ENCODE measurements around the gene GCGR. TPM values are rescaled to one million over a fixed set of nuclear protein-coding genes. Genes with fewer than 3 reads are reported as not detected.

Gene GCGR
- total RNA-seq, result 0.17 TPM in 1 of 2 replicates, not detected in the other

DNA sequence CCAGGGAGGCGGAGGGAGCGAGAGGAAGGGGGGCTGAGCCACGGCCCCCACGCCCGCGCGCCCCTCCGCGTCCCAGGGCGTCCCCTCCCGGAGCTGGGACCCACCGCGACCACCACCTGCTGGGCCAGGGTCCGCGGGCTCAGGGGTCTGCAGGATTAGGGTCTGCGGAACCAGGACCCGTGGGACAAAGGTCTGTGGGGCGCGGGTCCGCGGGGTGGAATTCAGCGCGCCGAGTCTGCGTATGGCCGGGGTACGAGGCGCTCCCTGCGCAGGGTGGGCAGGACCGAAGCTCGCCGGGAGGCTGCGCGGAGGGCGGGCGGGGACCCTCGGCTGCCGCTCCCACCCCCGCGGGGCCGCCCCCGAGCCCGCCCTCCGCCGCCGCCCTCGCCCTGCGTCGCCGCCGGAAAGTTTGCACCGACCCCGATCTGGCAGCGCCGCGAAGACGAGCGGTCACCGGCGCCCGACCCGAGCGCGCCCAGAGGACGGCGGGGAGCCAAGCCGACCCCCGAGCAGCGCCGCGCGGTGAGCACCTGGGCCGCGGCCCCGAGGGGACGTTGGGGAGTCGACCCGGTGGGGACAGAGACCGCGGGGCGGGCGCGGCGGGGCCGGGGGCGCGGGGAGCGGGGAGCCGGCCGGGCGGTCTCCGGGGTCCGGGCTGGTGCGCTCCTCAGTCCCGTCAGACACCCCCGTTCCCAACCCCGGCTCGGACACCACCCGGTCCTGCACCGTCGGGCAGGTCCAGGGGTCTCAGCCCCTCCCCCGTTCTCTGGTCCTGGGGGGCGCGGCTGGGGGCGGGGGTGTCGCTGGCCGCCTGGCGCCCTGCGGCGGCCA lies at the start of gene GCGR:
Gene GCGR, plus strand, starts transcription at position 423 of the 831 bp plus-strand sequence. CDS start 4,869 bp downstream, outside the sequence.
- DNase-seq, result no peak

DNA sequence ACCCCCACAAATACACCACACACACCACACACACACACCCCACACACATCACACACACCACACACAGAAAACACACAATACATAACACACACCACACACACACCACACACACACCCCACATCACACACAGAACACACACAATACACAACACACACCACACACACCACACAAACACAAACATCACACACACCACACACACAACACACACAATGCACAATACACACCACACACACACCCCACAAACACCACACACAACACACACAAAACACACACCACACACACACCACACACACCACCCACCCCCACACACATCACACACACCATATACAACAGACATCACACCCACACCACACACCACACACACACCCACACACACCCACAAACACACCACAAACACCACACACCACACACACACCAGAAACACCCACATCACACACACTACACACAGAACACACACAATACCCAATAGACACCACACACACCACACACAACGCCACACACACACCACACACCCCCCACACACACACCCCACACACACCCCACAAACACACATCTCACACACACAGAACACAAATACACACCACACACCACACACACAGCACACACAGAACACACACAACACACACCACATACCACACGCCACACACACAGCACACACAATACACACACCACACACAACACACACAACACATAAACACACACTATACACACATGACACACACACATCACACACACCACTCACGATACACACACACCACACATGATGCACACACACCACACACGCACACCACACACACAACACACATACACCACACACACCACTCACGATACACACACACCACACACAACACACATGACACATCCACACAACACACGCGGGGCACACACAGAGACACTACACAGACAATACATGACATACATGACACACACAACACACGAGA lies 11.0 kb upstream of the GCGR start:
- no peak for DNase-seq

DNA sequence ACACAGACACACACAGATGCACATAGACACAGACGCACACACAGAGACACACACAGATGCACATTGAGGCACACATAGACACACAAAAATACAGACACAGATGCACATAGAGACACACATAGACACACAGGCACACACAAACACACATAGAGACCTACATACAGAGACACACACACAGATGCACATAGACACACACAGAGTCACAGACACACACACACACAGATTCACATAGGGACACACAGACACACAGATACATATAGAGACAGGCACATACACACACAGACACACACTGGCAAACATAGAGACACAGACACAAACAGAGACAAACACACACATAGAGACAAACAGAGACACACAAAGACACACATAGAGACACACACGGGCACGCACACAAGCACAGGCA lies 9.9 kb upstream of the GCGR start:
- DNase-seq, result no peak

DNA sequence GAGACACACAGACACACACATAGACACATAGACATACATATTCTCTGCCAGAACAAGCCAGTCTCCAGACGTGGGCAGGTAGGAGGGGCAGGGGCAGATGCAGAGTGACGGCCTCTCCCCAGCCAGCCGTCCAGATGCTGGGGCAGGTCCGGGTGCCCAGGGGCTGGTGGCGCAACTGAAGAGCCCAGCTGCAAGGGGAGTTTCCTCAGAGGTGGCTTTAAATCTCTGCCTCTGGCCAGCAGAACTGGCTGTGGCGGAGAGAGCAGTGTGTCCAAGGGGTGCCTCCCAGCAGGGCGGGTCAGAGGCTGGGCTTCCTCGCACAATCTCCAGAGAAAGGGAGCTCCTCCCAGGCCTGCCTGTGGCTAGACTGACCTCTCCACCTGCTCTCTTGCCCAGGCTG lies 9.4 kb upstream of the GCGR start:
- DNase-seq, result no peak

DNA sequence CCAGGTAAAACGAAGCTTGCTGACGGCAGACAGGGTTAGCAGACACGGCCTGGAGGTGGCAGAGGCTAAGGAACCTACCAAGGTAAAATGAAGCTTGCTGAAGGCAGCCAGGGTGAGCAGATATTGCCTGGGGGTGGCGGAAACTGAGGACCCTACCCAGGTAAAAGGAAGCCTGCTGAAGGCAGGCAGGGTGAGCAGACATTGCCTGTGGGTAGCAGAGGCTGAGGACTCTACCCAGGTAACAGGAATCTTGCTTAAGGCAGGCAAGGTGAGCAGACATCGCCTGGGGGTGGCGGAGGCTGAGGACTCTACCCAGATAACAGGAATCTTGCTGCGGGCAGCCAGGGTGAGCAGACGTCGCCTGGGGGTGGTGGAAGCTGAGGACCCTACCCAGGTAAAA lies 2.6 kb upstream of the GCGR start:
- no peak for DNase-seq

DNA sequence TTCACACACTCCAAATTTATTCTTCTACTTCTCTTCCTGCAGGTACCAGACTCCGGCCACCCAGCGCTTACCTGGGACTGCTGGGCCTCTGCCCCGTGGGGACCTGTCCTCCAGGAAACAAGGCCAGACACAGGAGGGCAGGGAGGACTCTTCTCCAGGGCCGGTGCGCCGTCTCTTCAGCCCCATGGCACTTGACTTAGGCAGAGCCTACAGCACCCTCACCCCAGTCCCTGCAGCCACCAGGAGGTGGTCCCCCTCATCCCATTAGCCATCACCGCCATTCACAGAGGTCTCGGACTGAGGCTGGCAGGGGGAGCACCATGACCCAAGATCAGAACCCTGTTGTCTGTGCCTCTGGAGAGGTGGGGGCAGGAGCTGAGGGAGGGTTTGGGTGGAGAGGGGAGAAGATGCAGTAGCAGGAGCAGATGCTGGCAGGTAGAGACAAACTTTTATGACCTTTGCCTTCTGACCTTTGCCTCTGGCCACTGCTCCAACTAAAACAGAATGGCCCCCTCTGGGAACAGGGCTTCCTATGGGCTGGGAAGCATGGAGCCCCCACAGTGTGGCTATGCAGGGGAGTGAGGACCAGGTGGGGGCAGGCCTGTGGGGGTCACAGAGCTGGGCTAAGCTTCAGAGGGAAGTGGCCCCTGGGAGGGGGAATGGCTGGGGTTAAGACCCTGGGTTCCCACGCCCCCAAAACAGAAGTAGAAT lies 1.7 kb upstream of the GCGR start:
- no peak for DNase-seq

DNA sequence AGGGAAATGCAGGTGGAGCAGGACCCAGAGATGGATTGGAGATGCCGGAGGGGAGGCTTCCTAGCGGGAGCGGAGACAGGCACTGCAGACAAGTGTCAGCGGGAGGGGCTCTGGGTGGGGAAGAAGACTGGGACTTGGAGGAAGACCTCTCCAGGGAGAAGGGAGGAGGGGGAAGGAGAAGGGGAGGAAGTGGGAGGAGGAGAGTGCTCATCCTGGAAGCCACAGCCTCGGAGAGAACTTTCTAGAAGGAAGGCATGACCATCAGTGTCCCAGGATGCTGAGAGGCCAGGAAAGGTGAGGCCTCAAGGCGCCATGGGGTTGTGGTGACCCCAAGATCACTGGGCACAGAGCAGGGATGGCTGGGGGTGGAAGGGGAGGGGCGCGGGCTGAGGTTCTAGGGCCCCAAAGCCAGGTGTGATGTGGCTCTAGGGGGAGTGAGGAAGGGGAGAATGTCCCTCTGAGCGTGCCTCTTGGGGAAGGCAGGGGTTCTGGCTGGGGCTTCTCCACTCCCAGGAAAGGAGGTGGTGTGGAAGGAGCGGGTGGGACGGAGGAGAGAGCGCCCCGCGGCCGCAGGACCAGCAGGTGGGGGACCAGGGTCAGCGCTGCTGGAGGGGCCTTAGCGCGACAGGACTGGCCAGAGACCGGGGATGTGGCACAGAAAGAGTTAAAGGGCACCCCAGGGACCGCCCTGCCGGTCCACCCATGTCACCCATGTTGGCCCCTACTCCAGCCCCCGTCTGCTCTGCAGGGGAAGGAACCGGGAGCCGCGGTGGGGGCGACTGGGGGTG lies 900 bp upstream of the GCGR start:
- no peak for DNase-seq

DNA sequence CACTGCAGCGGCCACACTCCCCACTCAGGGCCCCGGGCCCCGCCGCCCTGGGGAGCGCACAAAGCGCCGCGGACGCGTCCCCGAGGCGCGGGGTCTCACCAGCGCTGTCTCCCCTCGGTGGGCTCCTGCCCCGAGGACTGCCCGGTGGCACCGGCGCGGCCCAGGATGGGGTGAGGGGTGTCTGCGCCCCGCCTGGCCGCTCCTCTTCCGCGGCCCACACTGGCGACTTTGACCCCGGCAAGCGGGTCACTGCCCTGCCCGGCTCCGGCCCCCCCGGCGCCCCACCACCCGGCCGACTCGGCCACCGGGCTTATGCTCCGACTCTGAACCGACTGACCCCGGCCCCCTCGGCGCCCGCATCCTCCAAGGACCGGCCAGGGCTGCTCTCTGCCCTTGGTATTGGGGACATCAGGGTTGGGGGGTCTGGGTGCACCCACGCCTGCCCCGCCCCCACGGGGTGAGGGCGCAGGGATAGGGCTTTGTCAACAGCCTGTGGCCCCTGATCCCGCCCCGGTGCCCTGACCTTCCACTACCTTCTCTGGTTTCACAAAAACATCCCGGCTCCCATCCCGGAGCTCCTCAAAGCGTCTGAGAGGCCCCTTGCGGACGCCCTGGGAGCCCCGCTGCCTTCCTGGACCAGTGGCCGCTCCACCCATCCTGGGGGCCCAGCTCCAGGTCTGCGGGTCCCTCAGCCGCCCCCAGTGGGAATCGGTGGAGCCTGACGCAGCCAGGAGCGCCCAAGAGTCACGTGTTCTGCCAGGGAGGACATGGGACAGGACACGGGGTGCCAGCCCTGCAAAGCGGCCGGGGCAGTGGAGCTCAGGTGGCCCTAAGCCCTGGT lies 829 bp downstream of the GCGR start:
- DNase-seq, result no peak

DNA sequence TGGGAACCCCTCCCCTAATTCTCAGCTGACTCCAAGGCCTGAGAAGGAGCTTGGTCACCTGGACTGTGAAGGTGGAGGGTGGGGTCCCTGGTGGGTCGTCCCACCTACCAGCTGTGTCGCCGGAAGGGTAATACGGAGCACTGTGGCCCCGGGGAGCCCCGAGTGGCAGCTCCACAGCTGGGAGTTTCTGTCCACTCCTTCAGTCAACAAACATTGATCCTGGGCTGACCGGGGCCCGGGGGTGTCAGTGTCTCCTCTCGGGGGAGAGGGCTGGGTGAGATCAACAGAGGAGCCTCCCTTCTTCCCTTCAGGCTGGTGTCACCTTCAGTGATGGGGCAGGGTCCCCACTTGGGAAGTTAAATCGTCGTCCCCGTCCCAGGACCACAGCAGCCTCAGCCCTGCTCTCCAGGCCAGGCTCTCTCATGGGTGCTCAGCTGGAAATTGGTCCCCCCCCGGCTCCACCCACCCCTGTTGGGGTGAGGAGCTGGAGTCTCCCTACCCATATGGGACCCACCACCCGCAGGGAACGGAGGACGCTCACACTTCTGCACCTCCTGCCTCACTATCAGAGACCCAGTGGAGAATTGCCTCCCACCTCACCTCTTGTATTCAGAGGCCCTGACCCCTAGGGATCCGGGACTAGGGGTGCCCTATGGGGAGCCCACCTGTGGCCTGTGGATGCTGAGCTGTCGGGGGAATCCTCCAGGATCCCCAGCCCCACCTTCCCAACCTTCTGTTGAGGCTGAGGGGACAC lies 1.9 kb downstream of the GCGR start:
- DNase-seq, result no peak

DNA sequence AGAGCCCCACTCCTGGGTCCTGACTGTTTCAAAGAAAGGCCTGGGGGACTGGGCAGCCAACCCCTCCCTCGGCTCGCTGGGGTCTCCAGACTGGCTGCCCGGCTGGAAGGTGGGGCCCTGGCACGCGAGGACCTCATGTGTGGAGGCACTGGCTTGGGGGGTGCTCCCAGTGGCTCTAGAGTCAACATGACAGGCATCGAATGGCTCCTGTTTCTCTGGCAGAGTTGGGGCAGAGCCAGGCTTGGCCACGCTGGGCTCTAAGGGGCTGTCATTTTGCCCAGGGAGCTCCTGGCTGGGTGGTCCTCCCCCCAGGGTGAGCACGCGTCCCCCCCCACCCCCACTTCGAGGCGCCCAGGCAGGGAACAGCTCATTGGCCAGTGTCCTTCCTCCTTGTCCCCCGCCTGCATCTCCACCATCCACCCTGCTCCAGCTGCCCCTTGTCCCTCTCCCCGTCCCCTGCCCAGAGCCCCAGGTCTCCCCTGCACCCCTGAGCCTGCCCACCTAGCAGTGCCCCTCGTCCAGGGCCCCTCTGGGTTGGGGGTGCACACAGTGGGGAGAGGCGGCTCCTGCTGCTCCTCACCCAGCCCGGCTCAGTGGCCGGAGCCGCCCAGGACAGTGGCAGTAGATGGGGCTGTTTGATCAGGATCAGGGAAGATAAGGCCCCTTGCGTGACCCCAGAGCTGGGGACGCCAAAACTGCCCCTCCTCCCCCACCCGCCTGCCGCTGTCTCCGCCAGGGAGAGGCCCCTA lies 2.7 kb downstream of the GCGR start:
- DNase-seq, result no peak

DNA sequence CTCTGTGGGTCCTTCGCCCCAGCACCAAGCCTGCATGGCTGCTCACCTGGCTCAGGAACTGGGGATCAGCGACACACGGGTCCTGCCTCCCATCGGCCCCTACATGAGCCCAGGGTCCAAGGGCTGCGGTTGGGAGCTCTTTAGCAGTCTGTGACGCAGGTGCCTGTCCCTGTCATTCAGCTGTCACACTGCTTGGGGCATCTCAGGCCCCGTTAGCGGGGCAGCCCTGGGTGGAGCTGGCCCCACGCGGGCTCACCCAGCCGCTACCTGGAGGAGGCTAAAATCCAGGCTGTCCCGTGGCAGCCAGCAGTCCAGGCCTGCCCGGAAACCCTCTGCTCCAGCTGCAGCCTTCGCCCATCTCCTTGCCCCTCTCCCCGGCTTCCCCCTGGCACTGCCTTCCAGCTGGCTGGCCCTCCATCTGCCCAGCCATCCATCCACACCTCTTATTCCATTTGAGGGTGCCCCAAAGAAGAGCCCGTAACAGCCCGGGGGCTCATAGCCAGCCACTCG lies 3.3 kb downstream of the GCGR start:
- no peak for DNase-seq

DNA sequence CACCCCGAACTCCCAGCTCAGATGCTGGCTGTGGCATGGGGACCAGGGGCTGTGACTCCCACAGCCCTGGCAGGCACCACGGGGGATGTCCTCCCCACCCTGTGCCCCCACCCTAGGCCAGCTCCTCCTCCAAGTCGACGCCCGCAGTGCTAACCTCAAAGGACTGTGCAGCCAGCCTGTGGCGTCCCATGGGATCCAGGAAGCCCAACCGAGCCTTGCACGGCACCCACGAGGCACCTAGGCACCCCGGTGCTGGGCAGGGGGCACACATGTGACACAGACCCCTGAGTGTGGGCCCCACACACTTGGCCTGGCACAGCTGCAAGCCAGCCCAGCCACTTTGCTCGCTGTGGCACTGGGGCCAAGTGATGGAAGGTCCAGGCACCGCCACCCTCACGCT lies 3.9 kb downstream of the GCGR start:
- no peak for DNase-seq

DNA sequence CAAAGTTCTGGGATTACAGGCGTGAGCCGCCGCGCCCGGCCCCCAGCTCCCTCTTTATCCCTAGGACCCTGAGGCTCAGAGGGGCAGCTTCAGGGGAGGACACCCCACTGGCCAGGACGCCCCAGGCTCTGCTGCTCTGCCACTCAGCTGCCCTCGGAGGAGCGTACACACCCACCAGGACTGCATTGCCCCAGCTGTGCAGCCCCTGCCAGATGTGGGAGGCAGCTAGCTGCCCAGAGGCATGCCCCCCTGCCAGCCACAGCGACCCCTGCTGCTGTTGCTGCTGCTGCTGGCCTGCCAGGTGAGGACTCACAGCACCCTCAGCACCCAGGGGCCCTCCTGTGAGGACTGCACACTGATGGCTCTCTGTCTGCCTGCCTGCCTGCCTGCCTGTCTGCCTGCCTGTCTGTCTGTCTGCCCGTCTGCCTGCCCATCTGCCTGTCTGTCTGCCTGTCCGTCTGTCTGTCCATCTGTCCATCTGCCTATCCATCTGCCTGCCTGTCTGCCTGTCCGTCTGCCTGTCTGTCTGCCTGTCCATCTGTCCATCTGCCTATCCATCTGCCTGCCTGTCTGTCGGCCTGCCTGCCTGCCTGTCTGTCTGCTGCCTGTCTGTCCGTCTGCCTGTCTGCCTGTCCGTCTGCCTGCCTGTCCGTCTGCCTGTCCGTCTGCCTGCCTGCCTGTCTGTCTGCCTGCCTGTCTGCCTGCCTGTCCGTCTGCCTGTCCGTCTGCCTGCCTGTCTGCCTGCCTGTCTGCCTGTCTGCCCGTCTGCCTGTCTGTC lies 5.0 kb downstream of the GCGR start:
- no peak for DNase-seq

DNA sequence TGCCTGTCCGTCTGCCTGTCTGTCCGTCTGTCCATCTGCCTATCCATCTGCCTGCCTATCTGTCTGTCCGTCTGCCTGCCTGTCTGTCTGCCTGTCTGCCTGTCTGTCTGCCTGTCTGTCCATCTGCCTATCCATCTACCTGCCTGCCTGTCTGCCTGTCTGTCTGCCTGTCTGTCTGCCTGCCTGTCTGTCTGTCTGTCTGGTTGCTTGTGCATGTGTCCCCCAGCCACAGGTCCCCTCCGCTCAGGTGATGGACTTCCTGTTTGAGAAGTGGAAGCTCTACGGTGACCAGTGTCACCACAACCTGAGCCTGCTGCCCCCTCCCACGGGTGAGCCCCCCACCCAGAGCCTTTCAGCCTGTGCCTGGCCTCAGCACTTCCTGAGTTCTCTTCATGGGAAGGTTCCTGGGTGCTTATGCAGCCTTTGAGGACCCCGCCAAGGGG lies 5.6 kb downstream of the GCGR start:
- no peak for DNase-seq

DNA sequence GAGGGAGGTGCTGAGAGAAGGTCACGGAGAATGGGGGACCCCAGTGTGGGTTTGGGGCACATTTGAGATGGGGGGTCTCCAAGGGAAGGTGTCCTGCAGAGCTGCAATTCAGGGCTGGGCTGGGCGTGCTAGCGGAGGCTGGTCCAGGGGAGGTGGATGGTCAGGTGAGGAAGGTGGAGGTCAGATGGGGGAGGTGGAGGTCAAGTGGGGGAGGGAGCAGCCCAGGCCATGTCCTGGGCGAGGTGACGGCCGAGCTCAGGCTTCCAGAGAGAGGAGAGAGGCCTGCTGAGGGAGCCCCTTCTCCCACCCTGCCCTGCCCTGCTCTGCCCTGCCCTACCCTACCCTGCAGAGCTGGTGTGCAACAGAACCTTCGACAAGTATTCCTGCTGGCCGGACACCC lies 6.5 kb downstream of the GCGR start:
- no peak for DNase-seq

DNA sequence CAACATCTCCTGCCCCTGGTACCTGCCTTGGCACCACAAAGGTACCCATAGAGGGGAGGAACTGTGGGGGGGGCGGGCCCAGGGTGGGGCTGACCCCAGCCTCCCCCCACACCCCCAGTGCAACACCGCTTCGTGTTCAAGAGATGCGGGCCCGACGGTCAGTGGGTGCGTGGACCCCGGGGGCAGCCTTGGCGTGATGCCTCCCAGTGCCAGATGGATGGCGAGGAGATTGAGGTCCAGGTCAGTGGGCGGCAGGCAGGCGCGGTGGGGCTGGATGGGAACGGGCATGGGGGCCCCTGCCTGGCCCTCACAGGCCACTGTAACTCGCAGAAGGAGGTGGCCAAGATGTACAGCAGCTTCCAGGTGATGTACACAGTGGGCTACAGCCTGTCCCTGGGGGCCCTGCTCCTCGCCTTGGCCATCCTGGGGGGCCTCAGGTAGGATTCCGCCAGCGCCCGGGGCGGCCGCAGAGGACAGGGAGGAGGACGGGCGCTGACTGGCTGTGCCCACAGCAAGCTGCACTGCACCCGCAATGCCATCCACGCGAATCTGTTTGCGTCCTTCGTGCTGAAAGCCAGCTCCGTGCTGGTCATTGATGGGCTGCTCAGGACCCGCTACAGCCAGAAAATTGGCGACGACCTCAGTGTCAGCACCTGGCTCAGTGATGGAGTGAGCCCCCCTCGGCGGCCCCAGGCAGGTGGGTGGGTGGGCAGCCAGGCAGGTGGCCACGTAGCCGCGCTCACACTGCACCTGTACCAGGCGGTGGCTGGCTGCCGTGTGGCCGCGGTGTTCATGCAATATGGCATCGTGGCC lies 7.1 kb downstream of the GCGR start:
- DNase-seq, result no peak

DNA sequence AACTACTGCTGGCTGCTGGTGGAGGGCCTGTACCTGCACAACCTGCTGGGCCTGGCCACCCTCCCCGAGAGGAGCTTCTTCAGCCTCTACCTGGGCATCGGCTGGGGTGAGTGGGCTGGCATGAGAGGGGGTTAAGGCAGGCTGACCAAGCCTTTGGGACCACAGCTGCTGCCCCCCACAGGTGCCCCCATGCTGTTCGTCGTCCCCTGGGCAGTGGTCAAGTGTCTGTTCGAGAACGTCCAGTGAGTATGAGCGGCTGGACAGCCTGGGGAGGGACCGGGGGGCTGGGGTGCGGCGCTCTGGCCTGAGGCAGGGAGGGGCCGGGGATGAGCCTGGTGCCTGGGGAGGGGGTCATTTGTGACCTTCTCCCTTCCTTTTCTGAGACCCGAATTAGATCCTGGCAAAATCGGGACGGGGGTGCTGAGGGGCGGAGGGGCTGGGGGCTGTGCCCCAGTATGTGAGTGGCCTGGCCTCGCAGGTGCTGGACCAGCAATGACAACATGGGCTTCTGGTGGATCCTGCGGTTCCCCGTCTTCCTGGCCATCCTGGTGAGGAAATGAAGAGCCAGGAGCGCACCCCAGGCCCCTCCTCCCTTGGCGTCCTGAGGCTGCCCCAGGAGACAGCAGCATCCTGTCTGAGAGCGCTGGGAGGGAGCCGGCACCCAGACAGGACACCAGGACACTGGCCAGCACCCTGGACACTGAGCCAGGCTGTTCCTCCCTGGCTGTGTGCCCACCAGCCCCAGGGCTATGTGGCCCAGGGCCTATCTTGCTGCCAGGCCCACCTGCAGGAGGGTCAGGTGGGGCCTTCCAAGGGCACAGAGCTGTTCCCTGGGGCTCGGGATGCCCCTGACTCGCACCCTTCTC lies 8.0 kb downstream of the GCGR start:
- DNase-seq, result no peak
